K562 (cell line): ENCODE measurements around the gene SLC2A13.

Source experiments
- CTCF ChIP-seq, 3 experiments: IDR thresholded peaks in 2 of 3; conservative IDR thresholded peaks in 1 of 3; 2 replicates each; pipeline ENCODE4 v1.5.1; 2011 to 2012; ENCODE audit warnings: low read length in 3 of 3, mild to moderate bottlenecking in 3 of 3, control low read depth in 2 of 3, improper control_type of control experiment in 1 of 3, inconsistent platforms in 1 of 3, low read depth in 1 of 3, mixed read lengths in 1 of 3, moderate library complexity in 1 of 3; ENCODE audit not compliant: insufficient read depth in 2 of 3
- GATAD2A ChIP-seq: fragments of 450-650 bp; IDR thresholded peaks from 2 replicates; pipeline ENCODE4 v1.6.1; 2017
- POLR2A ChIP-seq: fragments of 450-650 bp; conservative IDR thresholded peaks from 2 replicates; pipeline ENCODE4 v1.6.1; 2016
- POLR2AphosphoS5 ChIP-seq: IDR thresholded peaks from 2 replicates; pipeline ENCODE4 v1.6.1; 2011; ENCODE audit warnings: mild to moderate bottlenecking, low read depth, low read length, moderate library complexity; ENCODE audit not compliant: control insufficient read depth, insufficient read depth
- RBBP5 ChIP-seq: fragments of 200-600 bp; sonication (generic); IDR thresholded peaks from 2 replicates; pipeline ENCODE4 v1.6.1; 2012; ENCODE audit warnings: borderline replicate concordance, mild to moderate bottlenecking, low read length, control low read depth, inconsistent platforms; ENCODE audit not compliant: insufficient read depth, poor library complexity, severe bottlenecking
- RCOR1 ChIP-seq, 2 experiments: IDR thresholded peaks; 2 replicates each; pipeline ENCODE4 v1.6.1; 2012; ENCODE audit warnings: low read depth in 2 of 2, low read length in 2 of 2, borderline replicate concordance in 1 of 2, improper control_type of control experiment in 1 of 2
- SMARCB1 ChIP-seq: IDR thresholded peaks from 2 replicates; pipeline ENCODE4 v1.6.1; 2011; ENCODE audit warnings: improper control_type of control experiment, low read depth; ENCODE audit not compliant: insufficient read length
- TCF7L2 ChIP-seq: fragments of 150-350 bp; IDR thresholded peaks from 2 replicates; pipeline ENCODE4 v1.6.1; 2016; ENCODE audit warnings: low read depth, mild to moderate bottlenecking, low read length, moderate library complexity
- ZFP91 ChIP-seq: sonication (generic); formaldehyde crosslinking; IDR thresholded peaks from 2 replicates; pipeline ENCODE4 v1.8.0; 2022; ENCODE audit warnings: mild to moderate bottlenecking, missing genetic modification reagents
- TF ChIP-seq, protein P1 (sequence below): fragments of 250-450 bp; sonication (Bioruptor Pico); IDR thresholded peaks from 2 replicates; pipeline ENCODE4 v1.5.0; 2020; ENCODE audit warnings: mild to moderate bottlenecking, borderline replicate concordance
- TF ChIP-seq, protein P2 (sequence below), 2 experiments: fragments of 450-650 bp; formaldehyde crosslinking in 1 of 2; IDR thresholded peaks; 2 replicates each; pipeline versions ENCODE4 v1.4.0 to v1.6.1; 2014 to 2020; ENCODE audit warnings: mild to moderate bottlenecking in 2 of 2, borderline replicate concordance in 1 of 2, low read depth in 1 of 2

- no peak for TF ChIP-seq POLR2A
- no peak for TF ChIP-seq CTCF (IDR thresholded peaks at IDR 0.05 in 2 of 3, conservative IDR thresholded peaks at IDR 0.05 in 1 of 3; ENCODE audit: insufficient read depth in 2 of 3, low read depth in 1 of 3, low read length in 3 of 3)
- TF ChIP-seq ZFP91 (CRISPR knock-in tag), result no peak
- TF ChIP-seq POLR2AphosphoS5, result no peak
- TF ChIP-seq, protein P1, sequence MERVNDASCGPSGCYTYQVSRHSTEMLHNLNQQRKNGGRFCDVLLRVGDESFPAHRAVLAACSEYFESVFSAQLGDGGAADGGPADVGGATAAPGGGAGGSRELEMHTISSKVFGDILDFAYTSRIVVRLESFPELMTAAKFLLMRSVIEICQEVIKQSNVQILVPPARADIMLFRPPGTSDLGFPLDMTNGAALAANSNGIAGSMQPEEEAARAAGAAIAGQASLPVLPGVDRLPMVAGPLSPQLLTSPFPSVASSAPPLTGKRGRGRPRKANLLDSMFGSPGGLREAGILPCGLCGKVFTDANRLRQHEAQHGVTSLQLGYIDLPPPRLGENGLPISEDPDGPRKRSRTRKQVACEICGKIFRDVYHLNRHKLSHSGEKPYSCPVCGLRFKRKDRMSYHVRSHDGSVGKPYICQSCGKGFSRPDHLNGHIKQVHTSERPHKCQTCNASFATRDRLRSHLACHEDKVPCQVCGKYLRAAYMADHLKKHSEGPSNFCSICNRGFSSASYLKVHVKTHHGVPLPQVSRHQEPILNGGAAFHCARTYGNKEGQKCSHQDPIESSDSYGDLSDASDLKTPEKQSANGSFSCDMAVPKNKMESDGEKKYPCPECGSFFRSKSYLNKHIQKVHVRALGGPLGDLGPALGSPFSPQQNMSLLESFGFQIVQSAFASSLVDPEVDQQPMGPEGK (CRISPR knock-in tag), result no peak
- TF ChIP-seq RCOR1 (IDR thresholded peaks at IDR 0.05; ENCODE audit: borderline replicate concordance in 1 of 2, low read depth in 2 of 2, low read length in 2 of 2), result no peak
- TF ChIP-seq TCF7L2, result no peak
- TF ChIP-seq, protein P2, sequence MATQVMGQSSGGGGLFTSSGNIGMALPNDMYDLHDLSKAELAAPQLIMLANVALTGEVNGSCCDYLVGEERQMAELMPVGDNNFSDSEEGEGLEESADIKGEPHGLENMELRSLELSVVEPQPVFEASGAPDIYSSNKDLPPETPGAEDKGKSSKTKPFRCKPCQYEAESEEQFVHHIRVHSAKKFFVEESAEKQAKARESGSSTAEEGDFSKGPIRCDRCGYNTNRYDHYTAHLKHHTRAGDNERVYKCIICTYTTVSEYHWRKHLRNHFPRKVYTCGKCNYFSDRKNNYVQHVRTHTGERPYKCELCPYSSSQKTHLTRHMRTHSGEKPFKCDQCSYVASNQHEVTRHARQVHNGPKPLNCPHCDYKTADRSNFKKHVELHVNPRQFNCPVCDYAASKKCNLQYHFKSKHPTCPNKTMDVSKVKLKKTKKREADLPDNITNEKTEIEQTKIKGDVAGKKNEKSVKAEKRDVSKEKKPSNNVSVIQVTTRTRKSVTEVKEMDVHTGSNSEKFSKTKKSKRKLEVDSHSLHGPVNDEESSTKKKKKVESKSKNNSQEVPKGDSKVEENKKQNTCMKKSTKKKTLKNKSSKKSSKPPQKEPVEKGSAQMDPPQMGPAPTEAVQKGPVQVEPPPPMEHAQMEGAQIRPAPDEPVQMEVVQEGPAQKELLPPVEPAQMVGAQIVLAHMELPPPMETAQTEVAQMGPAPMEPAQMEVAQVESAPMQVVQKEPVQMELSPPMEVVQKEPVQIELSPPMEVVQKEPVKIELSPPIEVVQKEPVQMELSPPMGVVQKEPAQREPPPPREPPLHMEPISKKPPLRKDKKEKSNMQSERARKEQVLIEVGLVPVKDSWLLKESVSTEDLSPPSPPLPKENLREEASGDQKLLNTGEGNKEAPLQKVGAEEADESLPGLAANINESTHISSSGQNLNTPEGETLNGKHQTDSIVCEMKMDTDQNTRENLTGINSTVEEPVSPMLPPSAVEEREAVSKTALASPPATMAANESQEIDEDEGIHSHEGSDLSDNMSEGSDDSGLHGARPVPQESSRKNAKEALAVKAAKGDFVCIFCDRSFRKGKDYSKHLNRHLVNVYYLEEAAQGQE (IDR thresholded peaks at IDR 0.05; ENCODE audit: borderline replicate concordance), result no peak
- TF ChIP-seq, protein P2 (CRISPR knock-in tag; IDR thresholded peaks at IDR 0.05; ENCODE audit: low read depth), result no peak
- no peak for TF ChIP-seq RBBP5
- no peak for TF ChIP-seq SMARCB1
- no peak for TF ChIP-seq GATAD2A
Measured at GRCh38 chr12:40106202-40106533, 287 bp upstream of the SLC2A13 start.
